T-helper 2 cell treated with Interferon-gamma antibody and Interleukin-4, amounts not matched to agents 100 ng/mL and 5 ng/mL, for 36 hours (primary cell): Measurements from ENCODE around the gene CD69. TPM values are rescaled to one million over a fixed set of nuclear protein-coding genes. Genes with fewer than 3 reads are reported as not detected.
"Not testable (repeated sequence)": the region's sequence is repeated elsewhere in the genome, so short reads cannot be mapped to it uniquely, and the experiment has no call there.

Source experiments
- intact Hi-C: fragments of 100-400 bp; cut with micrococcal nuclease; formaldehyde crosslinking; loops from one replicate; pipeline ENCODE4 v1.15.1; 2023
- total RNA-seq: library from RNA; stranded (reverse); gene quantifications from 2 replicates; pipeline ENCODE4 v1.2.3, GENCODE V29; 2022

The CD69 gene
- total RNA-seq, 1 donor from 2014 or later, result 86.5 TPM

DNA sequence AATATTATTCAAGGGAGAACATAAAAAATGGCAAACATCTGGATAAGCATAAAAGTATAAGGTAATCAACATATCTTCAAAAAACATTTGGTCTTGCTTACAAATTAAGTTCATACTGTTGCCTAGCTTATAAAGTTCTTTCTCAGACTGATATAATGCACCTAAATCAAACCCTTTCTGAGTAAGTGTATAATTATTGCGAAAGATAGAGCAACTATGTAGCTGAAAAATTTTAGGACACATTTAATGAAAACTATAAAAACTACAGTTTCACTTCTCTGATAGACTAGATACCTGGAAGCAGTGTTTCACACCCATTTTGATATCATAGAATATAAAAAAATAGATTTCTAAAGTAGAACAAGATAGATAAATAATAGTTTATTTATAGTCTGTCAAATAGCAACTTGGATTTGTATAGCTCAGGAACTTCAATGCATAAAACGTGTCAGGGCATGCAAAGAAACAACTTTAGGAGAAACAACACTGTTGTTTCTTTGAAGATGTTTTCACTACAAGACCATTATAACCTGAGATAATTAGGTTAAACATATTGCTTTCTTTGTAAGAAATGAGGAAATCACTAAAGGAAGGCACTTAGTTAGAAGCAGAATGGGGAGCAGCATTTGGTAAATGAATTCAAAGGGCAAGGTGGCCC, 35.4 kb downstream of the CD69 start:
- intact Hi-C loops, result no loop called here

DNA sequence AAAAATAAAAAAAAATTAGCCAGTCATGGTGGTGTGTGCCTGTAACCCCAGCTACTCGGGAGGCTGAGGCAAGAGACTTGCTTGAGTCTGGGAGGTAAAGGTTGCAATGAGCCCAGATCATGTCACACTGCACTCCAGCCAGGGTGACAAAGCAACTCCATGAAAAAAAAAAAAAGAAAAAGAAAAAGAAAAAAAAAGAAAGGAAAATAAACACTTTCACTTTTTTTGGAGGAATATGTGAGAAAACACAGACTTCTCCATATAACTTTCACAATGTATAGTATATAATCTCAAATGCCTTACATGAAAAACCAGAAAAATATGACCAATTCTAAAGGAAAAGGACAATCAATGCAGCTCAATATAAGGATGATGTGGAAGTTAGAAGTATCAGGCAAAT, 36.7 kb downstream of the CD69 start:
- intact Hi-C loops, result no loop called here

DNA sequence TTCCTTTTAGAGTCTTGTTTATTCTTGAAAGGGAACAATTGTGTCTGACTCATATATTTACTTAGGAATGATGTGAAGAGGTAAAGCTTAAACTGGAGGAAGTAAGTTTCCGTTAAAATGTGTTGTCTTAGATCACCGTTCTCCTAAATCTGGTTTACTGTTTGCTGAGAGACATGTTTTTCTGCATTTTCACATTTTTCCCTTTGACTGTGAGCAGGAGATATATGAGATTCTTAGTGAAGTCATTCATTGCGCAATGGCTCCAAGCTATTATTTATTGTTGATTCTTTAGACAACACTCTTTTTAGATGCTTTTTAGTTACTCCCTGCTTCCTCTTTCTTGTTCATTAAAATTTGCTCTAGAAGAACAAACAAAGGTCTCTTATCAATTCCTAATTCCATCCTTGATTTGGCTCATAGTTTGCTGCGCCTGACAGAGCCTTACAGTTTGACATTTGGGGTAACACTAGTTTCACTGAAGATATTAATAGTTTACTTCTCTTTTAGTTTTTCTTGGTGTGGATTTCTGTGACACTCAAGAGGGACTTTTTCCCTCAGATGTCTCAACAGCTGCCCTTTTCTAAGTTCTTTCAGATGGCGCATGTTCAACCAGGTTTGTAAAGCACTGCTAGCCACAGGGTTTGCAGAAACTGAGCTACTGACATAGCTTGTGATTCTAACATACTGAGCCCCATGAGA, 39.2 kb downstream of the CD69 start:
- intact Hi-C loops, result no loop called here

DNA sequence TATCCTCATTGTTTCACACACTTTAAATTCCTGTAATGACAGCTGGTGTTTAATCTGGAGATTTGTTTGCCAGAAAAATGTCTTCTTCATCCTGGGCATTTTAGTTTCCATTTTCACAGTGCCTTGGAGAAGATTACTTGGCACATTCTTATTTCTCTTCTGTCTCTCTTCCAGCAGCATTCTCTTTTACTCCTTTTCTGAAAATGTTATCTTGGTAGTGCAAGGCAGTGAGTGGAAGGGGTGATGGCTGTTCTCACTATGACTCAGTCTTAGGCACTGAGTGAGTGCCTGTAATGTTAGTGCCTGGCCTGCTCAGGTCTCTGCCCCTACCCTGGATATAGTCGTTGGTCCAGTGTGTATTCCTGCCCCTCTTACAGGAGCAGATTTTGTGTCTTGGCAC, 40.9 kb downstream of the CD69 start:
- intact Hi-C loops, result no loop called here

DNA sequence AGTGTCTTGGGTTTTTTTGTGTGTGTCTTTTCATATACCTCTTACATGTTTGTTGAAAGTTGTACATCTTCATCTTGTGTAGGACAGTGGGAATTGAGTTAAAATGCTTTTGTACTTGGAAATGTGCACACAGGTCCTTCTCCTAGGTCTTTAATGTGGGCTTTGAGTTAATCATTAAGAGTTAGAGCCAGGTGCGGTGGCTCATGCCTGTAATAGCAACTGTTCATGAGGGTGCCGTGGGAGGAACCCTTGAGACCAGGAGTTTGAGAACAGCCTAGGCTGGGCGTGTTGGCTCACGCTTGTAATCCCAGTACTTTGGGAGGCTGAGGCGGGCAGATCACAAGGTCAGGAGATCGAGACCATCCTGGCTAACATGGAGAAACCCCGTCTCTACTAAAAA, 41.7 kb downstream of the CD69 start:
- intact Hi-C loops, result no loop called here

DNA sequence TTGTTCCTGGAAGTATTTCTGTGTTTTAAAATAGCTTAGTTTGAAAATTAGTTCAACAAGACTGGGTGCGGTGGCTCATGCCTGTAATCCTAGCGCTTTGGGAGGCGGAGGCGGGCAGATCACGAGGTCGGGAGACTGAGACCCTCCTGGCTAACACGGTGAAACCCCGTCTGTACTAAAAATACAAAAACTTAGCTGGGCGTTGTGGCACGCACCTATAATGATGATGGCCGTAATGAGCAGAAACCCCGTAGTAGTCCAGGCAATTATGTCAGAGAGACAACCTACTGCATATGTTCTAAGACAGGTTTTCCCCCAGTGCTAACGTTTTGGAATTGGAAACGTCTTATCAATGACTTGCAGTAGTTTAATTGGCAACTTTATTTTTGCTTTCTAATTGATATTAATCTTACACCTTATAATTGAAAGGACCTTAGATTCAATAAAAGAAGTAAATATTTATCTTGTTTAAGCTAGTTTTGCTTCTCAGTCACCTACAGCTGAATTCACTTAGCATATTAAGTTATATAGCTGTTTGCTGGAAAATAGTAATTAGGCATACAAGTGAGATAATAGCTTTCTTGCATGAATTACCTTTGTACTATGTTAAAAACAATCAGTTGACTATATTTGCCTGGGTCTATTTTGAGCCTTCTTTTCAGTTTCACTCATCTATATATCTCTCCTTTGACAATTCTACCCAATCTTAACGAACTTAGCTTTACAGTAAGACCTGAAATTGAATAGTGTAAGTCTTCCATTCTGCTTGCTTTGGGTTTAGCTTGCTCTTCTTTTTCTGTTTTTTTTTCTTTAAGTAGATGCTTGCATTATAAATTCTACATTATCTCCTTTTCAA, 43.4 kb downstream of the CD69 start:
- intact Hi-C loops, result no loop called here

DNA sequence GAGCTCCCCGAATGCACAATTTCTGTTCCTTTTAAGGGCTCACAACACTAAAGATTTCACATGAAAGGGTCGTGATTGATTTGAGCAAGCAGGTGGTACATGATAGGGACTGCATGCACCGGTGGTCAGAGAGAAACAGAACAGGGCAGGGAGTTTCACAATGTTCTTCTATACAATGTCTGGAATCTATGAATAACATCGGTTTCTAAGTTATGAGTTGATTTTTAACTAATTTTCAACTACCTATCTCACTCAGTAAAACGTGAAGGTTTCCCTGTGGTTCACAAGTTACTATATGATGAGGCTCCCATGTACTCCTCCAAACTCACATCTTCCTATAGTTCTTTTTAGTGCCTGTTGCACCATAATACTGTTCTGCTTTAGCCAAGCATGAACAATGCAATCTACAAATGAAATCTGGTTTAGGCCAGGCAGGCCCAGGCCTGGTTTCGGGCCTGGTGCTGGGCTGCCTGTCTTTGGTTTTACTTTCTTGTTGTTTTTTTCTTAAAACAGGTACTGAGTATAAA, 47.6 kb downstream of the CD69 start:
- intact Hi-C loops, result not testable (repeated sequence)

DNA sequence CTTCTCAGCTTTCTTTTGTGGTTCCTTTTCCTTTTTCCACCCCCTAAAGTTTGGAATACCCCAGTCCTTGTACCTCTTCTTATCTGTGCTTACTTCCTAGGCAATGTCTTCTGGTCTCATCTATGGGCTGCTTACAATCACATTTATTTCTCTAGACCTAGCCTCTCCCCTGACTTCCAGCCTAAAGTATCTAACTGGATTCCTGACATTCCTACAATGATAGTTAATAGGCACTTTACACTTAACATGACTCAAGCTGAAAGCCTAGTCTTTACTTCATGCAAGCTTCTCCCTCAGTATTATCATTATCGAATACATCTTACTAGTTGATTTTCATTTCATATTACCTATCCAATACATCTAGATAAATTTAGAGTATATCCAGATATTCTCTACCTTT, 49.0 kb downstream of the CD69 start:
- intact Hi-C loops, result no loop called here

DNA sequence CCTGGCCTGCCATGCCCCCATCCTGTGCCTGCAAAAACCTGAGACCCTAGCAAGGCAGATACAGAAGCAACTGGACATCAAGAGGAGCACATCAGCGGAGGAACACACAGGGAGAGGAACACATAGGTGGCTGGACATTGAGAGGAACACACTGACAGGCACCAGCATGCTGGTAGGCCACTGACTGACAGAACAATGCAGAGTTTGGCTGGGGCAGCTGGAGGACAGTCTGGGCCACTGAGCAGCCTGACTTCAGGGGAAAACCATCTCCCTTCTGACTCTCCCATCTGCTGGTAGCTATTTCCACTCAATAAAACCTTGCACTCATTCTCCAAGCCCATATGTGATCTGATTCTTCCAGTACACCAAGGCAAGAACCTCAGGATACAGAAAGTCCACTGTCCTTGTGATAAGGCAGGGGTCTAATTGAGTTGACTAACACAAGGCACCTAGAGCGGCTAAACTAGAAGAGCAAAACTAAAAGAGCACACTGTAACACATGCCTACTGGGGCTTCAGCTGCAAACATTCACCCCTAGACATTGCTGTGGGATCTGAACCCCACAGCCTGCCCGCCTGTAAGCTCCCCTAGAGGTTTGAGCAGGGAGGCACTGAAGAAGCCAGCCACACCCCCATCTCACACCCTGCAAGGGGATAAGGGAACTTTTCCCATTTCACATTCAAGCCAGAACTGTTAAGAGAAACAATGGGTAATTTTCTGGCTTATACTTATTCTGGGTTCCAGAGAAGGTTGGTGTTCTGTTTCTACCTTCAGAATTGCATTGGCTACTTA, 49.9 kb downstream of the CD69 start:
- intact Hi-C loops, result no loop called here

DNA sequence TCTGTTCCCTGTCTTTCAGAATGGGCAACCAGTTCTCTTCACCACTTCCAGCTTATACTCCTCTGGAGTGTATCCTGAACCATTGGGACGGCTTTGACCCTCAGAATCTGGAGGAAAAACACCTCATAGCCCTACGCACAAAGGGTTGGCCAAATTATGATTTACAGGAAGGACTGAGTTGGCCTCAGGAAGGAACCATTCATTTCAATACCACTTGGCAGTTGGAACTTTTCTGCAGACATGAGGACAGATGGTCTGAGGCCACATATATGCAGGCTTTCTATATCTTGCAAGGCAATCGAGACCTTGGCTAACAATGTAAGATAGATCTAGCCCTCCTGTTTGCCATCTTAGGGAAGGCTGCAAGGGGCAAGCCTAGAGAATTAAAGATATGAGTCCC, 51.8 kb downstream of the CD69 start:
- intact Hi-C loops, result loop anchor here (1.0 to 10.0 kb wide), 4 partner anchors 33 to 374 kb away; no protein-coding TSS in a partner anchor

DNA sequence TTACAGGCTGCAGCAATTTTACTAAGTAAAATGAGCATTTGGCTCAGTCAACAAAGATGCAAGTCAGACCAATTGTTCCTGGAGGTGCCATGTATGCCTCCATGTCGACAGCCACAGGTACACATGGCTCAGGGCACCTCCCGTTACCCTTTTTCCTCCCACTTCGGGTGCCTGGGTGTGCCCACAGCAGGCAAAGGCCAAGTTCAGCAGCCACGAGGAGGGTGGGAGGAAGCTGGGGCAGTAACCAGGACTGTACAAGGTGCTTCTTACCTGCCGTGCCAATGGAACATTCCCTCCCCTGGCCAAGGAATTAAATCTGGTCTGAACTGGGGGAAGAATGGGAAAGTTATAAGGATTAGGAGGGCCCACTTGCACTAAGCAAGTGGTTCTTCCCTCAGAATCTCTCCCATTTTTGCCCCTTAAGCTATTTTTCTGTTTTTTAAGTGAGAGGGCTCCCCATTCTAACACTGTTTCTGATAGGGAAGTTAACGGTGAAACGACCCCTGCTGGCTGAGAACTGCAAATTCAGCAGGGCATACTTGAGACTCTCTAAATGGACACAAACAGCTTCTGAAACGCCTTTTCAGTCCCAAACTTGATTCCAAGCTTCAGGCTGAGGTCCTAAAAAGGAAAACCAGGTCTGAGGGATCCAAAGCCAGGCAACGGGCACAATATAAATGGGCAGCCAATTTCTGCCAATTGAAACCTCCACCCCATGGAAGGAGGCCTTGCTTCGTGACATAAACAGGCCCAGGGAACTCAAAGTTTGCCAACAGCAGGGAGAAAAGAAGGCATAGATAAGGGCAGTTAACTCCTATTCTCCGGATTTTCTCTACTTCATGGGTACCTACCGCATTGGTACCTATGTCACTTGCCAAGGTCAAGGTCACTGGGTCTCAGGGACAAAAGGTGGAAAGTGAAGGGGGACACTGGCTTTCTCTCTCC, 52.6 kb downstream of the CD69 start:
- intact Hi-C loops, result loop anchor here (1.0 to 10.0 kb wide), 5 partner anchors 33 to 373 kb away; no protein-coding TSS in a partner anchor

DNA sequence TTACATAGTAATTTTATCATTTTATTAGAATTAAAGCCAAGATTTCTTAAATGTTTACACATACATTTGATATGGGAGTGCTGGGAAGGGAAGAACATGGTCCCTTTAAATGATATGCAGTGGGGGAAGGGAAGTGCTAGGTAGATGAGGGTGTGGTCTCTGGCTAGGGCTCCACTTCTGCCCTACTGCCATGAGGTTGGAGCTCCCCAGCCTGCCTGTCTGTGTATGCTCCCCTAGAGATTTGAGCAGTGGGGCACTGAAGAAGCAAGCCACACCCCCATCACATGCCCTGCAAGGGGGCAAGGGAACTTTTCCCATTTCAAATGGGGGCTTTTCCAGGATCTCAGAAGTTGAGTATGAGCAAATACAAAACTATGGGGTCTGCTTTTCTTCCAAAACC, 53.3 kb downstream of the CD69 start:
- intact Hi-C loops, result loop anchor here (2.0 to 10.0 kb wide), 3 partner anchors 33 to 373 kb away; no protein-coding TSS in a partner anchor

DNA sequence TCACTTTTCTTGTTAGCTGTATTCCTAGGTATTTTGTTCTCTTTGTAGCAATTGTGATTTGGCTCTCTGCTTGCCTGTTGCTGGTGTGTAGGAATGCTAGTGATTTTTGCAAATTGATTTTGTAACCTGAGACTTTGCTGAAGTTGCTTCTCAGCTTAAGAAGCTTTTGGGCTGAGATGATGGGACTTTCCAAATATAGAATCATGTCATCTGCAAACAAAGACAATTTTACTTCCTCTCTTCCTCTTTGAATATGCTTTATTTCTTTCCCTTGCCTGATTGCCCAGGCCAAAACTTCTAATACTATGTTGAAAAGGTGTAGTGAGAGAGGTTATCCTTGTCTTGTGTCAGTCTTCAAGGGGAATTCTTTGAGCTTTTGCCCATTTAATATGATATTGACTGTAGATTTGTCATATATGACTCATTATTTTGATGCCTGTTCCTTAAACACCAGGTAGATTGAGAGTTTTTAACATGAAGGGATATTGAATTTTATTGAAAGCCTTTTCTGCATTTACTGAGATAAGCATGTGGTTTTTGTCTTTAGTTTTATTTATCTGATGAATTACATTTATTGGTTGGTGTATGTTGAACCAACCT, 54.5 kb downstream of the CD69 start:
- intact Hi-C loops, result loop anchor here (2.0 to 10.0 kb wide), 3 partner anchors 31 to 371 kb away; no protein-coding TSS in a partner anchor

DNA sequence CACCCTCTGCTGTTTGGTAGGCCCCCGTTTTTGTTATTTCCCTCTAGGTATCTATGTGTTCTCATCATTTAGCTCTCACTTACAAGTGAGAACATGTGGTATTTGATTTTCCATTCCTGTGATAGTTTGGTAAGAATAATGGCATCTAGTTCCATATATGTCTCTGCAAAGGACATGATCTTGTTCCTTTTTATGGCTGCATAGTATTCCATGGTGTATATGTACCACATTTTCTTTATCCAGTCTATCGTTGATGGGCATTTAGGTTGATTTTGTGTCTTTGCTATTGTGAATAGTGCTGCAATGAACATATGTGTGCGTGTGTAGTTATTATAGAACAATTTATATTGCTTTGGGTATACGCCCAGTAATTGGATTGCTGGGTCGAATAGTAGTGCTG, 56.1 kb downstream of the CD69 start:
- intact Hi-C loops, result loop anchor here (10.0 kb wide), 1 partner anchor 370 kb away; no protein-coding TSS in a partner anchor

Other genes starting within 250 kb of the CD69 start
- gene KLRB1, start 153.0 kb downstream of the CD69 start, total RNA-seq, result 0.95 and 1.1 TPM in 2 replicates
- 267 and 269 TPM in 2 replicates for gene CLEC2D, start 91.2 kb downstream of the CD69 start, total RNA-seq
- 6.5 and 7.2 TPM in 2 replicates for gene CLECL1, start 27.8 kb downstream of the CD69 start, total RNA-seq
- 0.14 TPM in 1 of 2 replicates, not detected in the other for gene KLRF1, start 66.6 kb upstream of the CD69 start, total RNA-seq
- gene CLEC2B, start 108.5 kb upstream of the CD69 start, total RNA-seq, result 24.0 and 26.6 TPM in 2 replicates
- 0.23 and 0.27 TPM in 2 replicates for gene KLRF2, start 120.6 kb upstream of the CD69 start, total RNA-seq
- not detected in 2 replicates for gene CLEC2A, start 171.5 kb upstream of the CD69 start, total RNA-seq
- gene CLEC12A, start 210.5 kb upstream of the CD69 start, total RNA-seq, result 1.8 TPM in 2 replicates
- not detected in 2 replicates for gene CLEC1B, start 238.2 kb upstream of the CD69 start, total RNA-seq
- 0.50 TPM in 1 of 2 replicates, not detected in the other for gene CLEC12B, start 249.7 kb upstream of the CD69 start, total RNA-seq